Putamen (tissue), 1 donor: Measurements from ENCODE around the gene TRAIP.
"Not testable (repeated sequence)": the region's sequence is repeated elsewhere in the genome, so short reads cannot be mapped to it uniquely, and the experiment has no call there.

Experiments used
- DNase-seq: peaks from one replicate; pipeline ENCODE4 v3.0.0-alpha.2; 2016; ENCODE audit warnings: low spot score

The TRAIP gene

DNA sequence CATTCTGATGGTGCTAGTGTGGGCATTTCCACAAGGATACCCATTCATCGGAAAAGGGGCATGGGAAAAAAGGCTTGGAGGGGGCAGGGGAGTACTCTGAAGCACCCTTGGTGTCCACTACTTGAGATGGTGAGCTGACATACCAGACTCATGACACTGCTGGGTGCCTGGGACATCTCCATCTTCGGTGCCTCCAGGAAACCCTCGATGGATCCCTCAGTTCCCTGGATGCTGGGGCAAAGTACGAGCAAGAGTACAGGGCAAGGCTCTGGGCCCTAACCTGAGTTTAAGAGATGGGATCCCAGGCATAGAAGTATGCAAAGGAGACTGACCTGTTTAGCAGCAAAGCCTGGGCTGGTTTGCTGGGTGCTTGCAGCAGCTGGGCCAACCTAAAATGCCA lies 64.8 kb downstream of the TRAIP start:
- no peak for DNase-seq

DNA sequence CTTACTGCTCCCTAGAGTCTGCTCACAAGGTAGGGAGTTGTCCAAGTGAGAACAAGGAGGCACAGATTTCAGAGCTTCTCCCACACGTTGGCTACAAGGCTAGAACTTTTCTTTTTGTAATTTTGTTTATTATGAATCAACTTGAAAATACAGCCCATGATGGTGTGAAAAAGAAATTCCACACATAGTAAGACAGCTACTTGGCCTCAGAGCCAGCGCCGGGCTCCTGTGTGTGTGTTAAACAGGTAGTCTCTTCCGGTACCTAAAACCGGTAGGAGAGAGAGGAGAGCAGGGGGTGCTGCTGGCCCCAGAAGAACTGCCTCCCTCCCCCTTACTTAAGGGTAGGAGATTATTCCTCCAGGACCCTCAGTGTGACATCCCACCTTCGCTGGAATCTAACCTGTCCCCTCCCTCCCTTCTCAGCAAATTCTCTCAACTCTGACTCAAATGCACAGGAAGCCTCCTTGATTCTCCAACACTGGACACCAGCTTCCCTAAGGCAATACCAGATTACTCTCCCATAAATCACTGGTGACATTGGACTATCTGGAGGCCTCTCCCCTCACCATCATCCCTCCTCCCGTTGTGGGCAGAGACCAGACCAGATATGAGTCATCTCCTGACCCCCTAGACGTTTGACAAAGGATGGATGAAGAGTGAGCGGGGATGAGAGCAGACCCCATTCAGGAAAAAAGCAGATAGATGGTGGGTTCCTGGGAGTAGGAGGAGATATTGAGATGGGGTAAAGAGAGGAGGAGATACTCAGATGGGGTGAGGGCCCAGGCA lies 65.5 kb downstream of the TRAIP start:
- no peak for DNase-seq

DNA sequence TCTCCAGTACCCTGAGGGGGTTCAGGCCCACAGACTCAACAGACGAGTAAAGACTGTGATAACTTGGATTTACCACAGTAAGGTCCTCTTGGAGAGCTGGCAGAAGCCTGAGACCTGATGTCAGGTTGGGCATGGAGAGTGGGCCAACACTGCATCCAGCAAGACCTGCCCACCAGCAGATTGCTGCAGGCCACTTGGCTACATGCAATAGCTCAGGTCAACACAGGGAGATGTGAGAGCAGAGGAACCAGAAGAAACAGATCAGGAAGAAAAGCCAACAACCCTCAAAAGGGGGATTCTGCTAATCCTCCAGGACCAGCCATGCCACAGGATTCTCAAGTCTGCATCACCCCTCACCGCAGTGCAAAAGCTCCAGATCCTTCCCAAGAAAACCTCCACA lies 68.3 kb downstream of the TRAIP start:
- no peak for DNase-seq

GRCh38 chr3:49787536-49787935 lies 68.8 kb downstream of the TRAIP start:
- no peak for DNase-seq

GRCh38 chr3:49787182-49787464 lies 69.2 kb downstream of the TRAIP start:
- DNase-seq, result no peak

GRCh38 chr3:49786357-49787181 lies 69.8 kb downstream of the TRAIP start, which contains the start of gene IP6K1:
Gene IP6K1, minus strand, starts transcription at chr3:49786542. Its CDS starts 38,502 bp downstream, at chr3:49748040.
- peak; percentile 100 for DNase-seq

GRCh38 chr3:49785565-49786356 lies 70.6 kb downstream of the TRAIP start:
- no peak for DNase-seq

GRCh38 chr3:49782277-49782676 lies 74.1 kb downstream of the TRAIP start:
- DNase-seq, result not testable (repeated sequence)

GRCh38 chr3:49781415-49782199 lies 74.8 kb downstream of the TRAIP start:
- no peak for DNase-seq

GRCh38 chr3:49780975-49781365 lies 75.4 kb downstream of the TRAIP start:
- DNase-seq, result not testable (repeated sequence)

- no peak for DNase-seq
Observed at GRCh38 chr3:49780080-49780974, 76.0 kb downstream of the TRAIP start.

DNA sequence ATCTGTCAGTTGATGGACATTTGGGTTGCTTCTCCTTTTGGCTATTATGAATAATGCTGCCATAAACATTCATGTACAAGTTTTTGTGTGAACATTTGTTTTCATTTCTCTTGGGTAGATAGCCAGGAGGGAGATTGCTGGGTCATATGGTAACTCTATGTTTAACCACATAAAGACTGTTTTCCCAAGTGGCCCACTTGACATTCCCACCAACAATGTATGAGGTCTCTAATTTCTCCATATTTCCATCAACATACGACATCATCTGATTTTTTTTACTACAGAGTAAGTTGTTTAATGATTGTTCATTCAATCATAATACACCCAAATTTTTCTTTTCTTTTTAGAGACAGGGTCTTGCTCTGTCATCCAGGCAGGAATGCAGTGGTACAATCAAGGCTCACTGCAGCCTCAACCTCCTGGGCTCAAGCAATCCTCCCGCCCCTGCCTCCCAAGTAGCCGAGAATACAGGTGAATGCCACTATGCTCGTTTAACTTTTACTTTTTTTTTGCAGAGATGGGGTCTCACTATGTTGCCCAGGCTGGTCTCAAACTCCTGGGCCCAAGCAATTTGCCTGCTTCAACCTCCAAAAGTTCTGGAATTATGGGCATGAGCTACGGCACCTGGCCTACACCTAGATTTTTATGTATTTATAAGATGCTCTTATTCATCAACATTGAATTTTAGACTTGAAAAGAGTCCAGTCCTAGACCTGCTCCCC lies 76.8 kb downstream of the TRAIP start:
- no peak for DNase-seq
